ENCODE data around the gene FRAS1.
"Not testable (repeated sequence)": the region's sequence is repeated elsewhere in the genome, so short reads cannot be mapped to it uniquely, and the experiment has no call there.

The FRAS1 gene

DNA sequence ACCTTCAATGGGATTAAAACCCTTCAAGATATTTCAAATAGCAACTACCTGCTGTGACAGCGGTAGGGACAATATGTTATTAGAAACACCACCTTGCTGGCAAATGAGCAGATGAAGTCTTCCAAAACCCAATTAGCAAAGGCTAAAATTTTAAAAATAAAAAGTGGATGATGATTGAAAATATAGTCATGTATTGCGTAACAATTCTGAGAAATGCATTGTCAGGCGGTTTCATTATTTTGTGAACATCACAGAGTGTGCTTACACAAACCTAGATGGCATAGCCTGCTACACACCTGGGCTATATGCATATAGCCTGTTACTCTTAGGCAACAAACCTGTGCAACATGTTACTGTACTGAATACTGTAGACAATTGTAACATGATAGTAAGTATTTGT lies 403.2 kb downstream of the FRAS1 start:
- DNase-seq = no peak

DNA sequence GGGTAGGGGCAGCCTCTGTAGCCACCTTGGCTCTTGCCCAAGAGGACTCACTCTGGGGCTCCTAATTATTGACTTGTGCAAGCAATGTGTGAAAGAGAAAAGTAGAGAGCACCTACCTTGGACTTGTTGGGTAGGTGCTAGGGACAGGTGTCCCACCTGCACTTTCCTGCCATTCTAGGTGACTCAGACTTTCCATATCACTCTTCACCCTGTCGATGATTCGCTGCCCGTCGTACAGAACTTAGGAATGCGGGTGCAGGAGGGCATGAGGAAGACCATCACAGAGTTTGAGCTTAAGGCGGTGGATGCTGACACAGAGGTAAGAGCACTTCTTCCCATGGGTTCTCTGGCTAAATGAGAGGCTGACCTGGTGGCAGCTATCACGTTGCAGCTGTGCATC lies 407.1 kb downstream of the FRAS1 start:
- DNase-seq = no peak

DNA sequence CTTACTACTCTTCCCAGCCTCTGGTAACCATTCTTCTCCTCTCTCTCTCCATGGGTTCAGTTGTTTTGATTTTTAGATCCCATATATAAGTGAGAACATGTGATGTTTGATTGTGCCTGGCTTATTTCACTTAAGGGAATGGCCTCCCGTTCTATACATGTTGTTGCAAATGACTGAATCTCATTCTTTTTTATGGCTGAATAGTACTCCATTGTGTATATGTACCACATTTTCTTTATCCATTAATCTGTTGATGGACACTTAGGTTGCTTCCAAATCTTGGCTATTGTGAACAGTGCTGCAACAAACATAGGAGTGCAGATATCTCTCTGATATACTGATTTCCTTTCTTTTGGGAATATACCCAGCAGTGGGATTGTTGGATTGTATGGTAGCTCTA lies 410.1 kb downstream of the FRAS1 start:
- DNase-seq = not testable (repeated sequence)

DNA sequence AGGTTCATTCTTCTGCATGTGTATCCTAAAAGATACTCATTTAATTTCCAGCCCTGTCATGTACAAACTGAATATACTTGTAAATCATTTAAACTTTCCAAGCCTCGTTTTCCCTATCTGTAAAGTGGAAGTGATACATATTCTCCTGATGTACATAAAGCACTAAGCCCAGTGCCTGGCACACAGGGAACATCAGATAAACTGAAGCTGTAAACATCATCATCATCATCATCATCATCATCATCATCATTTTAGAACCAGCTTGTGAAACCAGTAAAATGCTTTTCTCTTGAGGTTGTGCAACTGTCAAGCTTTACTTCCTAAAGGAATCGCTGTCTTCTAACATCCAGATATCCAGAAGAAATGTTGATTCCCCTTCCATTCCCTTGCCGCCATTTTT lies 411.1 kb downstream of the FRAS1 start:
- DNase-seq = no peak

DNA sequence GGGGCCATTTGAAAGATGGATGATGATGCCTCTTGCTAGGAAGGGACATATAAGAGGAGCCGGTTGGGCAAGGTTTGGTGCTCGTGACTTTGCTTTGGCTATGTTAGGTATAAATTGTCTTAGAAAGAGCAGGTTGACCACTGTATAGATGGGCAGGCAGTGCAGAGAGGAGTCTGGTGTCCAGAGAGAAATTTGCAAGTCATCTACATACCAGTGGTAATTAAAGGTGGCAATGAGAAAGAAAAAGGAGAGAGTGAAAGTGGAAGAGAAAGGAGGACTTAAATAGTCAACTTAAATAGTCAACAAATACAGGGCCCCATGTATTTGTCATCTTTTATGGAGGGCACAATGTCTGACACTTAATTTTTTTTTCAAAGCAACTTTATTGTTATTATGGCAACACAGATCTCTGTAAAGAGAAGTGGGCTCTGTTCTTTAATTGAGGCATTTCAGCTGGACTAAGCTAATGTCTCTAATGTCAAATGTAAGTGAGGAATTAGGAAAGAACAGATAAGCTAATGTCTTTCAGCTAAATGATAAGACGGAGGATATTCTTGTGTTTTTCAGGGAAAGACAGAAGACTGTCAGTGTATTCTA lies 419.1 kb downstream of the FRAS1 start:
- DNase-seq = no peak

DNA sequence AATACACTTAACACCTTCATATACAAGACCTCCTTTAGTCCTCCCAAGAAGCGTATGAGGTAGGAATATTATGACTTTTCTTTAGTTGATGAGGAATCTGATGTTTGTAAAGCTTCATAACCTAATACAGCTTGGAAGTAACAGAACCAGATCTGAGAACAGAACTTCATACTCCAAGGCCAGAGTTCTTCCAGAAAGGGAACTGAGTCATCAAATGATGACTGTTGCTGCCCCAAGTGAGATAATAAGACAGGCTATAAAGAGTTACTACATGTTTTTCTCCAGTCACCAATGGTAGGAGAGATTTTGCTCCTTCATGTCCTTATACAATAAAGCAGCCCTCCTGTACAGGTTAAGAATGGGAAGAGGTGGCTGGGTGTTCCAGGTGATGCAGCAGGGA lies 420.2 kb downstream of the FRAS1 start:
- DNase-seq = no peak

DNA sequence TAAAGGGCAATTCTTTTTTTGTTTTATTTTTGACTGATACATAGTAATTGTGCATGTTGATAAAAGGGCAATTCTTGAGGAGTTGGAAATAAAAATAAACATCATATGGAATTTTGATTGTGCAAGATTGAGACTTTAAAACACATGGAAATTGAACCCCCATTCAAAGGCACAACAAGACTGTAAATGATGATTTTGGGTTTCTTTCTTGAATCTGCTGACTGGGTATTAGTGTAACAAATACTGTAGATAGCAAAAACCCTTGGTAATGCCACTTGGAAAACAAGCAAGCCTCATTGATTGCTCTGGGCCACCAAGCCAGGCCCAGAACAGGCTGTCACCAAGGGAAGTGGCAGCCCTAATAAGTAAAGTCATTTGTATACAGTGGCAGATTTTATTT lies 421.4 kb downstream of the FRAS1 start:
- DNase-seq = no peak

DNA sequence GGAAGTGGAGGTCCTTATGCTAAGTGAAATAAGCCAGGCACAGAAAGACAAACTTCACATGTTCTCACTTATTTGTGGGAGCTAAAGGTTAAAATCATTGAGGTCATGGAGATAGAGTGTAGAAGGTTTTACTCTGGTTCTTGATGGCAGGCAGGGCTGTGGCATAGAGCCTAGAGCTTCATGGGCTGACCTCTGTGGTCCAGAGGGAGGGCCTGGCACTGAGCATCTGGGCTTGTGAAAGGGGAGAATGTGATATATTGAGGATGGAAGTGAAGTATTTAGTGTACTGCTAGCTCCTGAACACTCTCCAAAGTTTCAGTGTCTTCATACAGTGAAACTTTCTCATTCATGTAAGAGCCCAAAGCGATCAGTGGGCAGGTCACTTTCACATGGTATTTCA lies 423.2 kb downstream of the FRAS1 start:
- DNase-seq = no peak

DNA sequence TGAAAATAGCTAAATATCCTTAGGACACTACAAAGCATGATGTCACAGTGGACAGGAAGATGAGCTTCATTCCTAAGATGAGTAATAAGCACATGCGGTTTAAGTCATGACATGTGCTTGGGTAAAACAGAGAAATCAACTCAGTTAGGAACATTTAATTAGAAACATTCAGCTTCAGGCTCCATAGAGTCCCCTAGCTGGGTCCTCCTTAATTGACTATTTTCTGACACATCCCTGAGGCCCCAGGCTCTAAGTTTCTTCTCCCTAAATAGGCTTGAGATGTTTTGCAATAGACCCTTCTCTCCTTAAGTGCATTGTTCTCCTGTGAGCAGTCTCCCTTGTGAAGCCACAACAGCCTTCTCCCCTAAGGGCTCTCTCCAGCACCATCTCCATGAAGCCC lies 424.1 kb downstream of the FRAS1 start:
- DNase-seq = no peak

DNA sequence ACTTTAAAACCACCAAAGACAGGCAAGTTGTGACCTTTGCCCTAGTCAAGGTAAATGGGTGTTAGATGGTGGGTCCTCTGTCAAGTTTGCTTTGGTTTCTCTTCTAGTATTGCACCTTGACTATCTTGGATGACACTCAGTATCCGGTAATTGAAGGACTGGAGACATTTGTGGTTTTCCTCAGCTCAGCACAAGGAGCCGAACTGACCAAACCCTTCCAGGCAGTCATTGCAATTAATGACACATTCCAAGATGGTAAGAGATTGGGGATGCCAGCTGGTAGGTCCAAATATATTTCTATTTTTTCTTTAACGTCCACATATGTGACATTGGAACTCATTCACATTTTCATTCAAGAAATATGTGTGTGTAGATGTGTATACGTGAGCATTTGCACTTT lies 425.2 kb downstream of the FRAS1 start:
- DNase-seq = no peak

DNA sequence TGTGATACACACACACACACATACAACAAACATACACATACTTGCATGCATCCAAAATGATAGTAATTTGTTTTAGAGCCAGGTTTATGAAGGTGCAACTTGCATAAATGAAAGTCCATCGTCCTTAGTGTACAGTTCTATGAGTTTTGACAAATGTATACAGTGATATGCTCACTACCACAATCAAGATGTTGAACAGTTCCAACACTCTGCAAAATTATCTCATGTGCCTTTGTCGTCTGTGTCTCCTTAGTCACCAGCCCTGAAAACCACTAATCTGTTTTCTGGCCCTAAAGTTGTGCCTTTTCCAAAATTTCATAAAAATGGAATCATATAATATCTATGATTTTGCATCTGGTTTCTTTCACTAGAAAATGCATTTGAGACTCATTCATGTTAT lies 426.7 kb downstream of the FRAS1 start:
- DNase-seq = no peak

DNA sequence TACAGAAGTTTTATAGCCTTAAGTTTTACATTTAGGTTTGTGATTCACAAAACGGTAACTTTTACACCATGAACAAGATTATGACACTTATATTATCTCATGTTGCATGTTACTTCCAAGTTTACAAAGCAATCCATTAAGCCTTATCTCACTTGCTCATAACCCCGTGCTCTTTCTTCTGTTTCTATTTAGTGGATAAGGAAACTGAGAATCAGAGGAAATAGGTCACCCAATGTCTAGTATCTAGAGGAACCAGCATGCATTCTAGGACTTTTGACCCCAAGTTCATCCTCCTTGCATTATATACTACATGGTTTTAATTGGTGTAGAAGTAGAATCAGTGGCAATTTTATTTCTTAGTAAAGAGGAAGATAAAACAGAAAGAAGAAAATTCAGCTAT lies 427.5 kb downstream of the FRAS1 start:
- no peak for DNase-seq

DNA sequence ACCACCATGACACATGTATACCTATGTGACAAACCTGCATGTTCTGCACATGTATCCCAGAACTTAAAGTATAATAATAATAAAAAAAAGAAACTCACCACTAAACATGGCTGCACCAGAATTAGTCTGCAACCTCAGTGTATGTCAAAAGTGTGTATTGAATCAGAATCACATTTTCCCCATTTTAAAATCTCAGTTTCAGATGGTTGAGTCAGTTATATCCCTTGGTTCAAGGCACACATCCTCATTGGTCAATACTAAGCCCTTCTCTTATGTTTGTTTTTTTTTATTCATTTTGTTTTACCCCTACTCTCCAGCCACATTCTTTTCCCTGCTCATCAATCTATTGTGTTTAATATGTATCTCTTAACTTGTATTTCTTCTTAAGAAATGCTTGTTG lies 436.6 kb downstream of the FRAS1 start:
- no peak for DNase-seq

DNA sequence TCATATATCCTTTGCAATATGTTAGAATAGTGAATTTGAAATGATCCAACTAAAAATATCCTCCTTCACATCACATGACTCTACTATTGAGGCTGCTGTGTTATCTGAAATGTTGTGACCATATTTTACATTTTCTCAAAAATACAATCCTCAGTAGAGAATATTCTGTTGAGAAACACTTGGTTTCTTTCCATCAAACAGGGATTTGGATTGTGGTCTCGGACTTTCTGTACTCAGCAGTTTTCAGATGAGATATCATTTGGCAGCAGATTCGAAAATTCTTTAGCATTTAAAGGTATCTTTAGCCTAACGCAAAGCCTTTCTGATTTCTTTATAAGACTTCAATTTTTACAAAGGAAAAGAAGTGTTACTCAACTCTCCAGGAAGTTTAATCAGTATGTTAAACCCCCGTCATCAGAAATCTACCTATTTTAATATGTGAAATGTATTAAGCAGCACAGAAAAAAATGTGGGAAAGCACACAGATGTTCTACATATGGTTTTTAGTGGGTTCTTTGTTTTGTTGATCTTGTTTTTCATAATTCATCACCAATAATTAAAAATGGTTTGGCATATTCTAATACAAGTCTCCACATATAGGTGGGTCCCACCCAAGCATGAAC lies 439.0 kb downstream of the FRAS1 start:
- DNase-seq = no peak

DNA sequence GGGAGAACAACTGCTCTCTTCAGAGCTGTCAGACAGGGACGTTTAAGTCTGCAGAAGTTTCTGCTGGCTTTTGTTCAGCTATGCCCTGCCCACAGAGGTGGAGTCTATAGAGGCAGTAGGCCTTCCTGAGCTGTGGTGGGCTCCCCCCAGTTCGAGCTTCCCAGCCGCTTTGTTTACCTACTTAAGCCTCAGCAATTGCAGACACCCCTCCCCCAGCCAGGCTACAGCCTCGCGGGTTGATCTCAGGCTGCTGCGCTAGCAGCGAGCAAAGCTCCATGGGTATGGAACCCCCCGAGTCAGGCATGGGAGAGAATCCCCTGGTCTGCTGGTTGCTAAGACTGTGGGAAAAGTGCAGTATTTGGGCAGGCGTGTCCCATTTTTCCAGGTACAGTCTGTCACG lies 449.1 kb downstream of the FRAS1 start:
- DNase-seq = not testable (repeated sequence)

DNA sequence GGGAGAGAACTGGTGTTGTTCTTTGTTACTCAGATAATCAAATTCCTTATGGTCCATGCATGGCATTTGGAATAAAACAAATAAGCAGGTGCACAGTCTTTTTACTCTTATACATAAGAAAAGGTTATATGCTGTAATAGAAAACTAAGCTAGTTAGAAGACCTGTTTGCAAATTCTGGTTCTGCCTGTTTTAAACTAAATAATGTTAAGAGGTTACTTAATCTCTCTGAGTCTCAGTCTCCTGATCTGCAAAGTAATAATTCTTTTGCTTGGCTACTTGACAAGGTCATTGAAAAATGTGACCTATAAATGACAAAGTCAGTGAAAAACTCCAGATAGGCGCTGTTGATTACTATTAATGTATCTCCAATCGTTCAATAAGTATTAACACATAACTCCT lies 451.9 kb downstream of the FRAS1 start:
- DNase-seq = no peak

DNA sequence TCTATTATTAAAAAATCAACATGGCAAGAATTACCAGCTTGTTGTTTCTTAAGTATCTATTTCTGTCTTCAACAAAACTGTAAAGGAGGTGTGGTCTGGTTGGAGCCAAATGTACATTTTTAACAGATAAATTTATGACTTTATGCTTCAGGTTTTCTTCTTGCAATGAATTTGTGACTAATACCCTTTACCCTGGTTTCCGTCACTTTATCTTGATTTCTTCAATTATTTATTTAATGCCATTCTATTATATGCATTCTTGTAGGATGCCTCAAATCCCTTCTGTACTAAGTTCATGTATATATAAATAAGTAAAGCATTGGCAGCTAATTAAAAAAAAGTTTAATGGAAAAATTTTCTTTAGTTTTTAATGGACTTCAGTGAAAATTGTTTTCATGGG lies 453.0 kb downstream of the FRAS1 start:
- DNase-seq = no peak

DNA sequence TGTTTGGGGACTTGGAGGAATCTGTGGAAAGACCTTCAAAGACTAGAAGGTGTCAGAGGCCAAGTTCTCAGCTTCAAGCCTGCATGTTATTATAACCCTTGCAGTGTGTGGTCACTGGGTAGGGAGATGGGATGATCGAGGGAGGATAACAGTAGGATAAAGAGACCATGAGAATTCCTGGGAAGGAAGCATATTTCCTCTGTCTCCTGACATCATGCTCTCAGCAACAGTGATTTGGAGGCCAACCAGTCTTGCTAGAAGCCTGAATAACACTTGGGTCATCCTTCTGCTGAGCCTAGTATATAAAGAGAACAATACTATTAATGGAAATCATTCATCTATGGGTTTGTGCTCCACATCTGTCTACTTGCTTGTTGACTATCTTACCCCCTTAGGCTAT lies 453.6 kb downstream of the FRAS1 start:
- no peak for DNase-seq

DNA sequence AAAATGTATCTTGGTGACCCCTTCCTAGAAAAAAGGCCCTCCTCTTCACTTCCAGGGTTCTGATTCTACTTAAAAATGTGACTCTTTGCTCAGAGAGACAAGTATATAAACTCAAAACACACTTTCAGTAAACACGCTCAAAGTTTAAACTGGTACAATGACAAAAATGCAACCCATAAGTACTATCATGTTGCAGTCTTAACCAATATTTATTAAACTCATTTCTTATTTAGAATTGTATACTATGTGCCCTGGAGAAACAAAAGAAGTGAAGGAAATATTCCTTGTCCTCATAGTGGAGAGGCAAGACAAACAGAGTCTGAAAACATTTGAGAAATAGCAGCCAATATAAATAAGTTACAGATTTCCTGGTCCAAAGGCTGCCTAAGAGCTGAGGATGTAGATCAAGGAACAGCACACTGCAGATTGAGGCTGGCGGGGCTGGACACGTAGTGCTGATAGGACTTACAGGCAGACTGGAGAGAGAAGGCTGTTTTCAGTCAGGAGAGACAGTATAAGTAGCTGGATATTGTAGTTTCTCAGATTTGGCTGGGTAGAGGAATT lies 455.3 kb downstream of the FRAS1 start:
- no peak for DNase-seq

DNA sequence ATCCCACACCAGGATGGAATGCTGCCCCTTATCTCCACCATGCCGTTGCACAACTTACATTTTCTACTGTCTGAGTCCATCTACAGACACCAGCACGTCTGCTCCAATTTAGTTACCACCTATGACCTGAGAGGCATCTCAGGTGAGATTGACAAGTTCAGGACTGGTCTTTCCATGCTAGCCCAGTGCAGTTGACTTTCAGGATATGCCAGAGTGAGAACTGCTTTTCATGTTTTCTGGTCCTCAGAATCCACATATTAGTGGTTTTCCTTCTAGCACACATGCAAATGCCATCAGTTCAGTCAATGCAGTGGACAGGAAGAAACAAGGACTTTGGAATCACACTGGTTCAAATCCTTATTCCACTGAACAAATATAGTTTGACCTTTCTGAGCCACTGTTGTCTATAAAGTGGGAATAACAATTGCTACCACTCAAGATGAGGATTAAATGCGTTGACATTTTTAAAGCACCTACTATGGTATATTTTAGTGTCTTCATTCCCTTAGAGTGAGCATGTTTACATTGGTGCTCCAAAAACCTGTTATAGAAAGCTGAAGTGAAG lies 456.4 kb downstream of the FRAS1 start:
- DNase-seq = no peak

DNA sequence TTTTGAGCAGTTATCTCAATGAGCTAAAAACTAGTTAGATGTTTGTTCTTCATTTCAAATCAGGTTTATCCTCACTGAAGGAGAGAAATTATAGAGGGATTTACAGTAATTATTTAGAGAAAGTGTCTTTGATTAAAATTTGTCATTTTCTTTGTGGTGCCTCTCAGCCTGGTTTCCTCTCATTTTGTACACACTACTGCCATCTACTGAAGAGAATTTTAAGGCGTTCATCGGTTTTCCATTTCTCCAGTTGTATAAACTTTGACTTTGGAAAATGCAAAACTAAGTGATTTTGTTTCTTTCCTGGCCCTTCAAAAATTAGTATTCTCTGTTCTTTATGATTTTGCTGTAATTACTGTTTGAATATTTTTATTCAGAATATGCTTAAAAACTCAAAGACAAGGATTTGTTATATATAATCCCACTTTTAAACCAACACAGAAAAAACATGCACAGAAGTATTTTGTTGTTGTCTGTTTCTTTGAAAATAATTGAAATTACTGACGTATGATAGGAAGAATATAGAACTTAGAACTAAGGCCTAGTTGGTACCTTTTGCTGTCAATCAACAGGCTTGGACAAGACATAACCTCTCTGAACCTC lies 460.0 kb downstream of the FRAS1 start:
- DNase-seq = no peak

DNA sequence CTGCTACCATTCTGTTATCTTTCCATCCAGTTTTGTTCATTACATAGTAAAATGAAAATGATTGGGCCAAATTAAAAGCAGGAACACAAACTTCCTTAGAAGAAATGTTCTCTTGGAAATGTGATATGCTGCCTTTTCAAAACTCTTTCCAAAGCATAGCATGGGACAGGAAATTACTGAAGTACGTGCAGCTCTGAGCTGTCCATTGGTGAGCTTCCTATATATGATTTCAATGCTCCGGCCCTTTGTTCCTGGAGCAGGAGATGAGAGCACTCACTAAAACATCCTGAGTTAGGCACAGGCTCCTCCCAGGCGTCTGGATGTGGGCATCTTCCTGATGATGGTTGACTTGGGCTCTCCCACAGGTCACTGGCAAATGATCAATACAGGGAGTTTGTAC lies 461.4 kb downstream of the FRAS1 start:
- no peak for DNase-seq

DNA sequence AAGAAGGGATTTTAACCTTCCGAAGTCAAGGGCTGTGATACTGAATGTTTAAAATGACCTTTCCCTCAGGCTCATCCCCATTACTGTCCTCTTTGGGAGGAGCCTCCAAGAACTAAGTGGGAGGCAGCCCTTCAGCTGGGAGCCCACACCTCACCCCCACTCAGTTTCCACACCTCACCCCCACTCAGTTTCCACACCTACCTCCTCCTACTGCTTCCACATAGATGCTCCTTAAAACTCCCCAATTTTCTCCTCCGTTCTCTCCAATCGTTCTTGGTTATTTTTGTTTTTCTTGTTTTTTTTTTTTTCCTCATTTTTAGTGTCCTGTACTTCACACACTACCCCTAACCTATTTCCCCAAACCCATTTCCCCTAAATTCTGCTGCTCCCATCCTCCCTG lies 462.8 kb downstream of the FRAS1 start:
- no peak for DNase-seq

DNA sequence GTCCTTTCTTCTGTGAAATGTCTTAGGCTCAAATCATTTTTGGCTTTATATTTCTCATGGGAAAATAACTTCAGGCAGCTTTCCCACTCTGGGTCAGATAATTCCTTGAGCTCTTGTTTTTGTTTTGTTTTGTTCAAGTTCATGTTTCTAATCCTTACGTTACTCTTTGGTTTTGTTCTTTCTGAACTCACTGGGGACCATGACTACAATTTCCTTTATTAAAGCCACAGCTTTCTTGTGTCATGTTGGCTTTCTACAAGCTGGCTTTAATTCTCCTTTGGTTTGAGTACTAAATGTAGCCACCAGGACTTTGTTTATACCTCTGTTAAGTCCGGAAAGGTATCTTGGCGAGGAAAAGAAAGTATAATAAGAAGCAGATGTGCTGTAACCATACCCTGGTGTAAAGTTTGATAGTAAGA lies 463.7 kb downstream of the FRAS1 start:
- DNase-seq = no peak

All from CD4-positive, alpha-beta T cell treated with Interferon alpha-2 for 1 hour (primary cell).